Naive thymus-derived CD4-positive, alpha-beta T cell (primary cell): Measurements from ENCODE around the gene SAPCD1. TPM values are rescaled to one million over a fixed set of nuclear protein-coding genes. Genes with fewer than 3 reads are reported as not detected.

ENCODE experiments used
- ATAC-seq: fragments of 150-1000 bp; cut with Tn5 transposase; 2 replicates; pipeline ENCODE4 v1.10.0; 2021; ENCODE audit warnings: mild to moderate bottlenecking, moderate library complexity
- CTCF ChIA-PET: fragments of 350-600 bp; sonication (Branson Sonifier 250); formaldehyde crosslinking; loops from one replicate; lab custom pipeline; 2021; ENCODE audit warnings: antibody characterized with exemption; lab: Charles Lee
- POLR2A ChIA-PET: fragments of 350-600 bp; sonication (Branson Sonifier 250); formaldehyde crosslinking; loops from one replicate; lab custom pipeline; 2021; ENCODE audit warnings: antibody characterized with exemption, inconsistent platforms; lab: Charles Lee
- DNase-seq, 9 donors: peaks; one replicate each; pipeline versions ENCODE4 v3.0.0 to v3.0.0-alpha.2; 2020 to 2022; ENCODE audit warnings: mixed read lengths in 1 of 9
- H3K27ac ChIP-seq: one replicate; pipeline ENCODE4 v1.7.0; 2013; ENCODE audit warnings: mild to moderate bottlenecking, low read depth, low read length, moderate library complexity
- H3K27me3 ChIP-seq, 2 donors: one replicate each; pipeline ENCODE4 v1.7.0; 2013; ENCODE audit warnings: low read length in 2 of 2, mild to moderate bottlenecking in 2 of 2, moderate library complexity in 2 of 2; ENCODE audit not compliant: control insufficient read depth in 2 of 2, insufficient read depth in 2 of 2
- H3K36me3 ChIP-seq, 3 experiments: 1 replicate in 2 of 3; 2 replicates in 1 of 3; pipeline ENCODE4 v1.7.0; 2013; ENCODE audit warnings: low read length in 3 of 3, mild to moderate bottlenecking in 3 of 3, moderate library complexity in 1 of 3; ENCODE audit not compliant: insufficient read depth in 3 of 3, control insufficient read depth in 2 of 3
- H3K4me1 ChIP-seq, 2 donors: one replicate each; pipeline ENCODE4 v1.7.0; 2013; ENCODE audit warnings: low read length in 2 of 2, mild to moderate bottlenecking in 2 of 2, moderate library complexity in 1 of 2; ENCODE audit not compliant: control insufficient read depth in 2 of 2, insufficient read depth in 2 of 2
- H3K4me3 ChIP-seq: 2 replicates; pipeline ENCODE4 v1.7.0; 2013; ENCODE audit warnings: mild to moderate bottlenecking, low read length
- H3K9me3 ChIP-seq, 3 experiments: 1 replicate in 2 of 3; 2 replicates in 1 of 3; pipeline ENCODE4 v1.7.0; 2013; ENCODE audit warnings: low read length in 3 of 3; ENCODE audit not compliant: control insufficient read depth in 2 of 3
- H3K27ac Mint-ChIP-seq, 9 donors: one replicate each; pipeline ENCODE4 v1.8.0; 2020 to 2022; ENCODE audit warnings: mixed read lengths in 9 of 9, mild to moderate bottlenecking in 8 of 9, moderate library complexity in 5 of 9, inconsistent platforms in 2 of 9
- H3K27me3 Mint-ChIP-seq, 5 donors: one replicate each; pipeline ENCODE4 v1.8.0; 2021 to 2022; ENCODE audit warnings: mixed read lengths in 5 of 5, mild to moderate bottlenecking in 1 of 5
- H3K36me3 Mint-ChIP-seq, 5 donors: one replicate each; pipeline ENCODE4 v1.8.0; 2020 to 2022; ENCODE audit warnings: mixed read lengths in 5 of 5, mild to moderate bottlenecking in 3 of 5, inconsistent platforms in 1 of 5
- H3K4me1 Mint-ChIP-seq, 7 donors: one replicate each; pipeline ENCODE4 v1.8.0; 2020 to 2022; ENCODE audit warnings: mixed read lengths in 7 of 7, mild to moderate bottlenecking in 3 of 7, inconsistent platforms in 1 of 7
- H3K4me3 Mint-ChIP-seq, 10 donors: one replicate each; pipeline ENCODE4 v1.8.0; 2020 to 2022; ENCODE audit warnings: mild to moderate bottlenecking in 10 of 10, mixed read lengths in 10 of 10, moderate library complexity in 6 of 10, inconsistent platforms in 2 of 10
- H3K9me3 Mint-ChIP-seq, 11 donors: one replicate each; pipeline ENCODE4 v1.8.0; 2020 to 2022; ENCODE audit warnings: mixed read lengths in 11 of 11, mild to moderate bottlenecking in 4 of 11, inconsistent platforms in 1 of 11, moderate library complexity in 1 of 11
- intact Hi-C, 2 donors: fragments of 100-400 bp; cut with micrococcal nuclease; formaldehyde crosslinking; loops; one replicate each; pipeline ENCODE4 v1.15.1; 2023
- polyA plus RNA-seq, 2 donors: library from polyadenylated mRNA; unstranded; fragments of 300-500 nt; fragmentation: Illumina TruSeq; gene quantifications; one replicate each; pipeline ENCODE4 v1.2.3, GENCODE V29; 2021
- total RNA-seq, 6 experiments: library from RNA in 5 of 6; stranded (reverse) in 5 of 6; gene quantifications; 1 replicate in 5 of 6; 2 replicates in 1 of 6; pipeline ENCODE4 v1.2.3 and lab custom pipeline; 2021 to 2026

SAPCD1 gene
- total and polyA plus RNA-seq, 7 experiments from 2014 or later: 2.3 to 11.1 (median 3.3) TPM; not detected in 2

- DNase-seq (no peak), ATAC-seq (peak; percentile 12)
- Histone ChIP-seq H3K36me3 (peaks cover 5 to 21% (median 13%) of the 10 kb centered on the region in 3 experiments), H3K27ac (peak within 1 kb of the TSS; percentile 65), H3K9me3 (no peaks in the 10 kb centered on the region), H3K4me3 (peak within 1 kb of the TSS; percentile 92), H3K27me3 (no peaks in the 10 kb centered on the region), H3K4me1 (peaks cover 13 to 14% of the 10 kb centered on the region in 2 donors)
- H3K4me3 Mint-ChIP-seq: peak within 1 kb of the TSS; percentile 83 to 100 (median 97)
- intact Hi-C loops: loop anchor here (1.0 to 2.0 kb wide), 11 partner anchors 9 to 230 kb away; partner anchors contain the start of genes ABHD16A (in 1 of the 2), EHMT2 (in 1 of the 2), HSPA1B (in 1 of the 2) and LY6G5C (in 1 of the 2)
- POLR2A ChIA-PET: interaction anchor here (0.9 to 4.6 kb wide), 13 partner anchors 8 to 161 kb away, joined by 3 to 33 read pairs (median 5); partner anchors contain the start of genes HSPA1A, HSPA1B, HSPA1L and LSM2
- peaks cover 4 to 37% (median 8%) of the 10 kb centered on the region in 5 donors for H3K36me3 Mint-ChIP-seq
- CTCF ChIA-PET: interaction anchor here (0.6 to 4.2 kb wide), 16 partner anchors 10 to 400 kb away, joined by 3 to 30 read pairs (median 6); partner anchors contain the start of genes ATF6B, HSPA1B, LSM2 and MSH5
- H3K27me3 Mint-ChIP-seq: no peaks in the 10 kb centered on the region
- peaks cover 21 to 60% (median 53%) of the 10 kb centered on the region in 7 donors for H3K4me1 Mint-ChIP-seq
- peaks cover 0 to 1% (median 0%) of the 10 kb centered on the region in 11 donors for H3K9me3 Mint-ChIP-seq
- peak within 1 kb of the TSS; percentile 78 to 96 (median 89) for H3K27ac Mint-ChIP-seq
Observed at GRCh38 chr6:31728767-31729514, 33.5 kb upstream of the SAPCD1 start, which contains the start of gene DDAH2. DDAH2 (minus strand) TSS chr6:31729299; CDS start chr6:31729161, 138 bp downstream.

GRCh38 chr6:31729515-31729978 is 32.9 kb upstream of the SAPCD1 start:
- Mint-ChIP-seq H3K9me3 (peaks cover 0 to 1% (median 0%) of the 10 kb centered on the region in 11 donors), H3K27ac (peak overlapping the region; percentile 78 to 96 (median 89)), H3K36me3 (peaks cover 4 to 43% (median 8%) of the 10 kb centered on the region in 5 donors), H3K27me3 (no peaks in the 10 kb centered on the region), H3K4me3 (peak overlapping the region; percentile 83 to 100 (median 97)), H3K4me1 (peaks cover 20 to 65% (median 55%) of the 10 kb centered on the region in 7 donors)
- Histone ChIP-seq H3K36me3 (peaks cover 5 to 25% (median 13%) of the 10 kb centered on the region in 3 experiments), H3K27me3 (no peaks in the 10 kb centered on the region), H3K4me1 (peaks cover 18 to 20% of the 10 kb centered on the region in 2 donors), H3K27ac (peak overlapping the region; percentile 65), H3K9me3 (no peaks in the 10 kb centered on the region), H3K4me3 (peak overlapping the region; percentile 92)
- DNase-seq (peak; percentile 66 to 82 (median 77)), ATAC-seq (peak; percentile 78)
- POLR2A ChIA-PET: interaction anchor here (0.9 to 4.6 kb wide), 11 partner anchors 9 to 161 kb away, joined by 3 to 33 read pairs (median 4); partner anchors contain the start of genes HSPA1A, HSPA1B, HSPA1L and LSM2
- intact Hi-C loops: loop anchor here (1.0 to 2.0 kb wide), 11 partner anchors 9 to 229 kb away; partner anchors contain the start of genes ABHD16A (in 1 of the 2), EHMT2 (in 1 of the 2), HSPA1B (in 1 of the 2) and LY6G5C (in 1 of the 2)
- CTCF ChIA-PET: interaction anchor here (0.6 to 4.2 kb wide), 20 partner anchors 9 to 399 kb away, joined by 3 to 30 read pairs (median 6); partner anchors contain the start of genes ATF6B, HSPA1A, HSPA1B and HSPA1L

GRCh38 chr6:31729979-31730630 is 32.4 kb upstream of the SAPCD1 start:
- DNase-seq (peak; percentile 51 to 75 (median 63)), ATAC-seq (peak; percentile 70)
- H3K27me3 Mint-ChIP-seq: no peaks in the 10 kb centered on the region
- peaks cover 20 to 70% (median 60%) of the 10 kb centered on the region in 7 donors for H3K4me1 Mint-ChIP-seq
- H3K36me3 Mint-ChIP-seq: peaks cover 4 to 48% (median 8%) of the 10 kb centered on the region in 5 donors
- Histone ChIP-seq H3K4me1 (peaks cover 21 to 24% of the 10 kb centered on the region in 2 donors), H3K27me3 (no peaks in the 10 kb centered on the region), H3K9me3 (no peaks in the 10 kb centered on the region), H3K4me3 (peak overlapping the region; percentile 92), H3K36me3 (peaks cover 5 to 25% (median 13%) of the 10 kb centered on the region in 3 experiments), H3K27ac (peak overlapping the region; percentile 65)
- intact Hi-C loops: loop anchor here (1.0 to 10.0 kb wide), 13 partner anchors 8 to 1475 kb away; partner anchors contain the start of genes ABHD16A (in 1 of the 2), DXO (in 1 of the 2), EHMT2 (in 1 of the 2) and HSD17B8 (in 1 of the 2)
- CTCF ChIA-PET: interaction anchor here (0.6 to 4.2 kb wide), 18 partner anchors 9 to 398 kb away, joined by 3 to 30 read pairs (median 6); partner anchors contain the start of genes ATF6B, HSPA1A, HSPA1B and HSPA1L
- H3K4me3 Mint-ChIP-seq: peak overlapping the region; percentile 83 to 100 (median 97)
- POLR2A ChIA-PET: interaction anchor here (0.9 to 4.6 kb wide), 12 partner anchors 8 to 162 kb away, joined by 3 to 33 read pairs (median 4); partner anchors contain the start of genes HSPA1A, HSPA1B, HSPA1L and LSM2
- peak overlapping the region; percentile 30 to 96 (median 78) for H3K27ac Mint-ChIP-seq
- peaks cover 0 to 1% (median 0%) of the 10 kb centered on the region in 11 donors for H3K9me3 Mint-ChIP-seq

GRCh38 chr6:31730631-31731086 is 31.8 kb upstream of the SAPCD1 start:
- peak overlapping the region; percentile 65 for H3K27ac ChIP-seq
- intact Hi-C loops: loop anchor here (1.0 to 10.0 kb wide), 4 partner anchors 8 to 1474 kb away; partner anchors contain the start of genes DXO (in 1 of the 2), HSD17B8 (in 1 of the 2), RING1 (in 1 of the 2) and RXRB (in 1 of the 2)
- H3K4me1 ChIP-seq: peaks cover 21 to 24% of the 10 kb centered on the region in 2 donors

GRCh38 chr6:31732029-31732428 is 30.4 kb upstream of the SAPCD1 start:
- H3K4me3 Mint-ChIP-seq: peak overlapping the region in 2 of 10 donors; percentile 4 to 25
- intact Hi-C loops: loop anchor here (10.0 kb wide), 2 partner anchors 243 to 1473 kb away; partner anchors contain the start of genes DXO (in 1 of the 2), HSD17B8 (in 1 of the 2), RING1 (in 1 of the 2) and RXRB (in 1 of the 2)
- peaks cover 0 to 3% (median 0%) of the 10 kb centered on the region in 11 donors for H3K9me3 Mint-ChIP-seq
- ATAC-seq: no peak
- peaks cover 5 to 25% (median 13%) of the 10 kb centered on the region in 3 experiments for H3K36me3 ChIP-seq
- H3K4me1 ChIP-seq: peaks cover 28 to 29% of the 10 kb centered on the region in 2 donors
- peaks cover 6 to 72% (median 55%) of the 10 kb centered on the region in 7 donors for H3K4me1 Mint-ChIP-seq
- no peak overlapping the region for H3K27ac ChIP-seq
- no peaks in the 10 kb centered on the region for H3K27me3 ChIP-seq
- no peaks in the 10 kb centered on the region for H3K9me3 ChIP-seq
- CTCF ChIA-PET: interaction anchor here (0.7 to 1.0 kb wide), 2 partner anchors 28 to 51 kb away, joined by 3 read pairs; partner anchors contain the start of gene LY6G5C
- POLR2A ChIA-PET: interaction anchor here (0.7 to 4.6 kb wide), 6 partner anchors 27 to 99 kb away, joined by 3 to 33 read pairs (median 3); partner anchors contain the start of genes ABHD16A, HSPA1A and HSPA1L
- no peaks in the 10 kb centered on the region for H3K27me3 Mint-ChIP-seq
- peak overlapping the region in 4 of 9 donors; percentile 28 to 59 (median 41) for H3K27ac Mint-ChIP-seq
- no peak overlapping the region for H3K4me3 ChIP-seq
- no peak for DNase-seq
- H3K36me3 Mint-ChIP-seq: peaks cover 0 to 51% (median 8%) of the 10 kb centered on the region in 5 donors

More at GRCh38 chr6:31730631-31731086, 31.8 kb upstream of the SAPCD1 start:
- Mint-ChIP-seq H3K4me3 (peak overlapping the region; percentile 83 to 100 (median 97)), H3K27me3 (no peaks in the 10 kb centered on the region), H3K9me3 (peaks cover 0 to 3% (median 0%) of the 10 kb centered on the region in 11 donors), H3K4me1 (peaks cover 16 to 73% (median 62%) of the 10 kb centered on the region in 7 donors), H3K36me3 (peaks cover 4 to 50% (median 8%) of the 10 kb centered on the region in 5 donors), H3K27ac (peak overlapping the region in 8 of 9 donors; percentile 30 to 90 (median 74))
- ChIA-PET POLR2A (interaction anchor here (0.9 to 4.6 kb wide), 7 partner anchors 10 to 133 kb away, joined by 3 to 33 read pairs (median 3); partner anchors contain the start of genes HSPA1A, HSPA1B and HSPA1L), CTCF (interaction anchor here (0.7 to 4.2 kb wide), 12 partner anchors 8 to 116 kb away, joined by 3 to 30 read pairs (median 6); partner anchors contain the start of genes HSPA1B, LSM2, MSH5 and VARS1)
- H3K4me3 ChIP-seq: no peak overlapping the region
- H3K9me3 ChIP-seq: no peaks in the 10 kb centered on the region
- peaks cover 5 to 25% (median 13%) of the 10 kb centered on the region in 3 experiments for H3K36me3 ChIP-seq
- ATAC-seq (no peak), DNase-seq (no peak)
- H3K27me3 ChIP-seq: no peaks in the 10 kb centered on the region
